HUES48 (cell line): ENCODE data around the gene ING2.
"Not testable (repeated sequence)": the region's sequence is repeated elsewhere in the genome, so short reads cannot be mapped to it uniquely, and the experiment has no call there.

Source experiments
- H3K27ac ChIP-seq: one replicate; pipeline ENCODE4 v1.7.0; 2013; ENCODE audit warnings: low read depth, low read length, inconsistent platforms
- H3K27me3 ChIP-seq: 2 replicates; pipeline ENCODE4 v1.6.1; 2013; ENCODE audit warnings: mild to moderate bottlenecking, low read length; ENCODE audit not compliant: control insufficient read depth, insufficient read depth
- H3K36me3 ChIP-seq: 2 replicates; pipeline ENCODE4 v1.6.1; 2013; ENCODE audit warnings: low read length; ENCODE audit not compliant: control insufficient read depth, insufficient read depth
- H3K4me1 ChIP-seq: 2 replicates; pipeline ENCODE4 v1.6.1; 2013; ENCODE audit warnings: mild to moderate bottlenecking, low read length; ENCODE audit not compliant: control insufficient read depth, insufficient read depth
- H3K4me3 ChIP-seq: 2 replicates; pipeline ENCODE4 v1.5.1; 2013; ENCODE audit warnings: mild to moderate bottlenecking, low read depth, low read length
- H3K9ac ChIP-seq: 2 replicates; pipeline ENCODE4 v1.6.1; 2013; ENCODE audit warnings: mild to moderate bottlenecking, low read depth, low read length, moderate library complexity
- H3K9me3 ChIP-seq: 2 replicates; pipeline ENCODE4 v1.6.1; 2013; ENCODE audit warnings: low read length; ENCODE audit not compliant: control insufficient read depth, insufficient read depth

The ING2 gene

GRCh38 chr4:183550345-183551093 is 45.7 kb downstream of the ING2 start:
- Histone ChIP-seq H3K9me3 (no peaks in the 10 kb centered on the region), H3K27ac (no peak overlapping the region), H3K36me3 (no peaks in the 10 kb centered on the region)

GRCh38 chr4:183552274-183553146 is 47.7 kb downstream of the ING2 start:
- H3K4me3 ChIP-seq = no peak overlapping the region

More at GRCh38 chr4:183550345-183551093, 45.7 kb downstream of the ING2 start:
- no peaks in the 10 kb centered on the region for H3K27me3 ChIP-seq
- H3K9ac ChIP-seq = no peak overlapping the region
- no peaks in the 10 kb centered on the region for H3K4me1 ChIP-seq
- H3K4me3 ChIP-seq = no peak overlapping the region

GRCh38 chr4:183553147-183553478 is 48.3 kb downstream of the ING2 start:
- H3K27ac ChIP-seq, H3K4me1 ChIP-seq: not testable (repeated sequence)

More at GRCh38 chr4:183552274-183553146, 47.7 kb downstream of the ING2 start:
- no peaks in the 10 kb centered on the region for H3K36me3 ChIP-seq
- H3K27me3 ChIP-seq = no peaks in the 10 kb centered on the region
- H3K4me1 ChIP-seq = 0 out of 2 replicates have a peak, but pooled peaks cover 3% of the 10 kb centered on the region
- H3K9me3 ChIP-seq = no peaks in the 10 kb centered on the region
- no peak overlapping the region for H3K9ac ChIP-seq
- no peak overlapping the region for H3K27ac ChIP-seq

GRCh38 chr4:183553601-183554345 is 48.9 kb downstream of the ING2 start:
- Histone ChIP-seq H3K4me1 (0 out of 2 replicates have a peak, but pooled peaks cover 3% of the 10 kb centered on the region), H3K4me3 (no peak overlapping the region), H3K9me3 (no peaks in the 10 kb centered on the region), H3K36me3 (no peaks in the 10 kb centered on the region), H3K27me3 (no peaks in the 10 kb centered on the region), H3K9ac (no peak overlapping the region), H3K27ac (no peak overlapping the region)

More at GRCh38 chr4:183553147-183553478, 48.3 kb downstream of the ING2 start:
- H3K4me3 ChIP-seq, H3K9me3 ChIP-seq, H3K36me3 ChIP-seq, H3K9ac ChIP-seq, H3K27me3 ChIP-seq: not testable (repeated sequence)

GRCh38 chr4:183554346-183554686 is 49.5 kb downstream of the ING2 start:
- no peaks in the 10 kb centered on the region for H3K9me3 ChIP-seq
- H3K4me3 ChIP-seq = no peak overlapping the region
- no peak overlapping the region for H3K9ac ChIP-seq
- 0 out of 2 replicates have a peak, but pooled peaks cover 3% of the 10 kb centered on the region for H3K4me1 ChIP-seq
- no peaks in the 10 kb centered on the region for H3K36me3 ChIP-seq
- no peaks in the 10 kb centered on the region for H3K27me3 ChIP-seq
- H3K27ac ChIP-seq = no peak overlapping the region

- Histone ChIP-seq H3K36me3 (no peaks in the 10 kb centered on the region), H3K4me3 (no peak overlapping the region), H3K4me1 (0 out of 2 replicates have a peak, but pooled peaks cover 3% of the 10 kb centered on the region), H3K9me3 (no peaks in the 10 kb centered on the region), H3K9ac (no peak overlapping the region), H3K27ac (no peak overlapping the region), H3K27me3 (no peaks in the 10 kb centered on the region)
These were observed 50.2 kb downstream of the ING2 start for GRCh38 chr4:183554878-183555585.

- 0 out of 2 replicates have a peak, but pooled peaks cover 3% of the 10 kb centered on the region for H3K4me1 ChIP-seq
- no peak overlapping the region for H3K27ac ChIP-seq
- H3K4me3 ChIP-seq = no peak overlapping the region
- H3K27me3 ChIP-seq = no peaks in the 10 kb centered on the region
- H3K9ac ChIP-seq = no peak overlapping the region
- H3K36me3 ChIP-seq = no peaks in the 10 kb centered on the region
- no peaks in the 10 kb centered on the region for H3K9me3 ChIP-seq
These were observed 52.1 kb downstream of the ING2 start for GRCh38 chr4:183556947-183557346.

GRCh38 chr4:183557611-183558010 is 52.8 kb downstream of the ING2 start:
- H3K27ac ChIP-seq = no peak overlapping the region
- no peaks in the 10 kb centered on the region for H3K27me3 ChIP-seq
- 0 out of 2 replicates have a peak, but pooled peaks cover 3% of the 10 kb centered on the region for H3K4me1 ChIP-seq
- no peaks in the 10 kb centered on the region for H3K9me3 ChIP-seq
- no peak overlapping the region for H3K4me3 ChIP-seq
- H3K9ac ChIP-seq = no peak overlapping the region
- H3K36me3 ChIP-seq = no peaks in the 10 kb centered on the region

- no peak overlapping the region for H3K9ac ChIP-seq
- H3K4me1 ChIP-seq = 0 out of 2 replicates have a peak, but pooled peaks cover 3% of the 10 kb centered on the region
- H3K9me3 ChIP-seq = no peaks in the 10 kb centered on the region
- H3K36me3 ChIP-seq = no peaks in the 10 kb centered on the region
- no peak overlapping the region for H3K4me3 ChIP-seq
- no peak overlapping the region for H3K27ac ChIP-seq
- H3K27me3 ChIP-seq = no peaks in the 10 kb centered on the region
These were observed 54.0 kb downstream of the ING2 start for GRCh38 chr4:183558873-183559272.

- H3K9ac ChIP-seq = no peak overlapping the region
- no peaks in the 10 kb centered on the region for H3K9me3 ChIP-seq
- H3K27ac ChIP-seq = no peak overlapping the region
- H3K4me3 ChIP-seq = no peak overlapping the region
- no peaks in the 10 kb centered on the region for H3K4me1 ChIP-seq
- no peaks in the 10 kb centered on the region for H3K36me3 ChIP-seq
- H3K27me3 ChIP-seq = no peaks in the 10 kb centered on the region
These were observed 57.0 kb downstream of the ING2 start for GRCh38 chr4:183561905-183562304.
